ENCODE results near the gene USP24. TPM values are rescaled to one million over a fixed set of nuclear protein-coding genes. Genes with fewer than 3 reads are reported as not detected.

The USP24 gene
- total RNA-seq, result 10 to 100 TPM; 26.3 to 53.7 (median 36.8) TPM
- 10 to 100 TPM; 13.9 to 15.4 TPM for polyA plus RNA-seq
- long read RNA-seq, donor 1, partial matches to known transcripts, result 8 of 13 reads
- long read RNA-seq, donor 1, other reads (novel, unspliced or antisense), result 5 of 13 reads
- long read RNA-seq, donor 2, partial matches to known transcripts, result 2 of 2 reads
- long read RNA-seq, donor 2, other reads (novel, unspliced or antisense), result 0 of 2 reads
- long read RNA-seq, donor 3, partial matches to known transcripts, result 6 of 6 reads
- long read RNA-seq, donor 3, other reads (novel, unspliced or antisense), result 0 of 6 reads

GRCh38 chr1:55215194-55216021, at the start of gene USP24:
TSS of gene USP24 (minus strand) at chr1:55215364. CDS start at chr1:55215113, 251 bp downstream.
- 1 to 2% (median 1%) methylated on average over 26 to 96 of the region's 96 CpGs for WGBS, 4 donors

GRCh38 chr1:55262822-55263221, 47.7 kb upstream of the USP24 start:
- no peaks in the 10 kb centered on the region for H3K36me3 ChIP-seq
- no peak for DNase-seq
- intact Hi-C loops (cut with DNase I), result no loop called here

More at GRCh38 chr1:55215194-55216021, at the start of gene USP24:
- peak; percentile 81 to 92 (median 83) for DNase-seq
- Histone ChIP-seq H3K27ac (peak within 1 kb of the TSS; percentile 95 to 99 (median 99)), H3K27me3 (no peaks in the 10 kb centered on the region), H3K4me1 (peaks cover 13 to 65% (median 52%) of the 10 kb centered on the region in 12 donors), H3K36me3 (no peaks in the 10 kb centered on the region), H3K9me3 (no peaks in the 10 kb centered on the region), H3K4me3 (peak within 1 kb of the TSS; percentile 80 to 96 (median 90))
- peak; percentile 56 to 95 (median 92) for ATAC-seq
- intact Hi-C loops (cut with DNase I), result loop anchor here in 6 of 10 donors (2.0 to 10.0 kb wide), 5 partner anchors 59 to 73 kb away; no protein-coding TSS in a partner anchor
- TF ChIP-seq POLR2A (IDR thresholded peaks at IDR 0.05) (peak in 1 of 2 donors; percentile 85), CTCF (IDR thresholded peaks at IDR 0.05) (no peak)

GRCh38 chr1:55259911-55260609, 44.9 kb upstream of the USP24 start:
- H3K27ac ChIP-seq, result no peak overlapping the region
- no peak overlapping the region for H3K4me3 ChIP-seq
- no peaks in the 10 kb centered on the region for H3K9me3 ChIP-seq
- H3K27me3 ChIP-seq, result no peaks in the 10 kb centered on the region
- H3K4me1 ChIP-seq, result peaks cover 0 to 4% (median 0%) of the 10 kb centered on the region in 12 donors
- TF ChIP-seq POLR2A (IDR thresholded peaks at IDR 0.05), result no peak
- no peak for TF ChIP-seq CTCF (IDR thresholded peaks at IDR 0.05)
- DNase-seq (no peak), ATAC-seq (no peak)
- WGBS, 4 donors, result 73 to 85% (median 84%) methylated on average over 7 of the region's 7 CpGs
- no peaks in the 10 kb centered on the region for H3K36me3 ChIP-seq
- intact Hi-C loops (cut with DNase I), result no loop called here

More at GRCh38 chr1:55262822-55263221, 47.7 kb upstream of the USP24 start:
- TF ChIP-seq POLR2A (IDR thresholded peaks at IDR 0.05) (no peak), CTCF (IDR thresholded peaks at IDR 0.05) (no peak)
- Histone ChIP-seq H3K27ac (no peak overlapping the region), H3K9me3 (peaks cover 0 to 5% (median 0%) of the 10 kb centered on the region in 12 donors), H3K4me1 (peaks cover 0 to 4% (median 0%) of the 10 kb centered on the region in 12 donors), H3K27me3 (no peaks in the 10 kb centered on the region), H3K4me3 (no peak overlapping the region)
- no peak for ATAC-seq
- 71 to 87% (median 76%) methylated on average over 1 of the region's 1 CpG for WGBS, 4 donors
